Thoracic aorta (tissue), 2 donors: ENCODE measurements around the gene TNS4. TPM values are rescaled to one million over a fixed set of nuclear protein-coding genes. Genes with fewer than 3 reads are reported as not detected.

Experiments used
- ATAC-seq: fragments of 150-250 bp; one replicate; pipeline ENCODE4 v1.8.0; 2017; ENCODE audit warnings: low read depth; ENCODE audit not compliant: insufficient number of reproducible peaks, low FRiP score
- DNase-seq: peaks from one replicate; pipeline ENCODE4 v3.0.0-alpha.2; 2020; ENCODE audit warnings: low spot score
- H3K27ac ChIP-seq, 2 donors: fragments of 200-600 bp; sonication (generic); 1 replicate in 1 of 2; 2 replicates in 1 of 2; pipeline ENCODE4 v1.5.1; 2016; ENCODE audit warnings: mild to moderate bottlenecking in 2 of 2, moderate library complexity in 2 of 2
- H3K27me3 ChIP-seq: fragments of 200-600 bp; sonication (generic); replicated peaks from 2 replicates; pipeline ENCODE4 v1.6.0; 2016; ENCODE audit warnings: mild to moderate bottlenecking; ENCODE audit not compliant: insufficient read depth
- H3K36me3 ChIP-seq: fragments of 200-600 bp; sonication (generic); one replicate; pipeline ENCODE4 v1.5.1; 2016
- H3K4me1 ChIP-seq, 2 donors: fragments of 200-600 bp; sonication (generic); 1 replicate in 1 of 2; 2 replicates in 1 of 2; pipeline versions ENCODE4 v1.5.1 to v1.6.0; 2016; ENCODE audit warnings: low read depth in 2 of 2, mild to moderate bottlenecking in 1 of 2; ENCODE audit not compliant: control insufficient read depth in 1 of 2
- H3K4me3 ChIP-seq: fragments of 200-600 bp; sonication (generic); 2 replicates; pipeline ENCODE4 v1.5.1; 2016; ENCODE audit warnings: mild to moderate bottlenecking
- H3K9me3 ChIP-seq: fragments of 200-600 bp; sonication (generic); 2 replicates; pipeline ENCODE4 v1.5.1; 2016
- CTCF ChIP-seq: fragments of 200-600 bp; sonication (generic); IDR thresholded peaks from one replicate; pipeline ENCODE4 v1.5.1; 2019; ENCODE audit warnings: antibody characterized with exemption
- total RNA-seq, 2 donors: library from RNA; depleted of rRNA; stranded (reverse); fragments of >200 nt; gene quantifications; one replicate each; pipeline versions ENCODE4 v1.1.0 to v1.2.3, GENCODE V29; 2016

The TNS4 gene
- total RNA-seq, 2 donors from 2014 or later: 0.14 to 0.78 TPM

GRCh38 chr17:40457964-40458791 is 43.2 kb downstream of the TNS4 start:
- peaks cover 20 to 41% of the 10 kb centered on the region in 2 donors for H3K4me1 ChIP-seq
- TF ChIP-seq CTCF: no peak
- DNase-seq (no peak), ATAC-seq (no peak)
- no peaks in the 10 kb centered on the region for H3K27me3 ChIP-seq
- H3K4me3 ChIP-seq: no peak overlapping the region
- no peaks in the 10 kb centered on the region for H3K9me3 ChIP-seq
- H3K36me3 ChIP-seq: no peaks in the 10 kb centered on the region
- H3K27ac ChIP-seq: peak overlapping the region in 1 of 2 donors; percentile 76

- DNase-seq (no peak), ATAC-seq (no peak)
- no peaks in the 10 kb centered on the region for H3K36me3 ChIP-seq
- H3K27ac ChIP-seq: peak overlapping the region; percentile 72 to 76
- H3K9me3 ChIP-seq: no peaks in the 10 kb centered on the region
- no peaks in the 10 kb centered on the region for H3K27me3 ChIP-seq
- TF ChIP-seq CTCF: no peak
- no peak overlapping the region for H3K4me3 ChIP-seq
- H3K4me1 ChIP-seq: peaks cover 20 to 49% of the 10 kb centered on the region in 2 donors
Observed at GRCh38 chr17:40457369-40457768, 44.1 kb downstream of the TNS4 start.

GRCh38 chr17:40456396-40456951 is 44.9 kb downstream of the TNS4 start:
- no peaks in the 10 kb centered on the region for H3K27me3 ChIP-seq
- peaks cover 27 to 56% of the 10 kb centered on the region in 2 donors for H3K4me1 ChIP-seq
- no peaks in the 10 kb centered on the region for H3K36me3 ChIP-seq
- H3K27ac ChIP-seq: peak overlapping the region; percentile 72 to 76
- DNase-seq (no peak), ATAC-seq (no peak)
- no peak overlapping the region for H3K4me3 ChIP-seq
- H3K9me3 ChIP-seq: no peaks in the 10 kb centered on the region
- TF ChIP-seq CTCF: no peak

- Histone ChIP-seq H3K4me1 (peaks cover 33 to 68% of the 10 kb centered on the region in 2 donors), H3K27ac (no peak overlapping the region), H3K4me3 (no peak overlapping the region), H3K36me3 (no peaks in the 10 kb centered on the region), H3K27me3 (no peaks in the 10 kb centered on the region), H3K9me3 (no peaks in the 10 kb centered on the region)
- no peak for TF ChIP-seq CTCF
- DNase-seq (no peak), ATAC-seq (no peak)
Observed at GRCh38 chr17:40454613-40454995, 46.8 kb downstream of the TNS4 start.

GRCh38 chr17:40453881-40454612 is 47.4 kb downstream of the TNS4 start:
- H3K4me1 ChIP-seq: peaks cover 36 to 74% of the 10 kb centered on the region in 2 donors
- no peak overlapping the region for H3K4me3 ChIP-seq
- no peaks in the 10 kb centered on the region for H3K36me3 ChIP-seq
- no peaks in the 10 kb centered on the region for H3K9me3 ChIP-seq
- ATAC-seq: no peak
- no peak for DNase-seq
- H3K27ac ChIP-seq: peak overlapping the region; percentile 78 to 81
- H3K27me3 ChIP-seq: no peaks in the 10 kb centered on the region
- TF ChIP-seq CTCF: no peak
